Measurements from ENCODE around the gene SLC46A2.

DNA sequence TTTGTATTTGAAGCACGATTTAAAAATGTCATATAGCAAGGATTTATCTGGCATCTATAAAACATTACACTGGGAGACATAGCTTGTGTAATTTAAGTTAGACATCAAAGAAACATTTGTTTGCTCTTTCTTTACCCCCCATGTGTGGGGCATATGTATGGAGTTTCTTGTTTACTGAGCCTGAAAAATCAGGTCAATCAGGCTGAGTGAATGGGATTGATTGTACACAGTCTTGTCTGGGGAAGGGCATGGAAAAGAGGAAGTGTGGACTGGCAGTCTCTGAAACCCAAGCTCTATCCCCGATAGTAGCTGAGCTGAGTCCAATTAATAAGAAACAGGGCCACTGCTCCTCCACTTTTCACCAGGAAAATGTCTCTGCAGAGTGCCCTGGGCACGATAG is 49.4 kb downstream of the SLC46A2 start:
- TF ChIP-seq, protein P1, sequence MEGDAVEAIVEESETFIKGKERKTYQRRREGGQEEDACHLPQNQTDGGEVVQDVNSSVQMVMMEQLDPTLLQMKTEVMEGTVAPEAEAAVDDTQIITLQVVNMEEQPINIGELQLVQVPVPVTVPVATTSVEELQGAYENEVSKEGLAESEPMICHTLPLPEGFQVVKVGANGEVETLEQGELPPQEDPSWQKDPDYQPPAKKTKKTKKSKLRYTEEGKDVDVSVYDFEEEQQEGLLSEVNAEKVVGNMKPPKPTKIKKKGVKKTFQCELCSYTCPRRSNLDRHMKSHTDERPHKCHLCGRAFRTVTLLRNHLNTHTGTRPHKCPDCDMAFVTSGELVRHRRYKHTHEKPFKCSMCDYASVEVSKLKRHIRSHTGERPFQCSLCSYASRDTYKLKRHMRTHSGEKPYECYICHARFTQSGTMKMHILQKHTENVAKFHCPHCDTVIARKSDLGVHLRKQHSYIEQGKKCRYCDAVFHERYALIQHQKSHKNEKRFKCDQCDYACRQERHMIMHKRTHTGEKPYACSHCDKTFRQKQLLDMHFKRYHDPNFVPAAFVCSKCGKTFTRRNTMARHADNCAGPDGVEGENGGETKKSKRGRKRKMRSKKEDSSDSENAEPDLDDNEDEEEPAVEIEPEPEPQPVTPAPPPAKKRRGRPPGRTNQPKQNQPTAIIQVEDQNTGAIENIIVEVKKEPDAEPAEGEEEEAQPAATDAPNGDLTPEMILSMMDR (IDR thresholded peaks at IDR 0.05), result no peak
- TF ChIP-seq EZH2 (IDR thresholded peaks at IDR 0.05; ENCODE audit: borderline replicate concordance, insufficient read depth, low read depth, low read length, poor library complexity, severe bottlenecking), result no peak
